ENCODE measurements around the gene PRKAG2.

Gene PRKAG2

GRCh38 chr7:151793991-151794507 is 82.9 kb downstream of the PRKAG2 start:
- H3K9me3 ChIP-seq (replicated peaks in 1 of 11), result no peaks in the 10 kb centered on the region
- H3K4me2 ChIP-seq, result peak overlapping the region in 5 of 11 experiments; percentile 3 to 81 (median 70); a peak in 9 of 22 replicates
- H4K20me1 ChIP-seq, result peaks cover 0 to 13% (median 0%) of the 10 kb centered on the region in 11 experiments; a peak in 1 of 22 replicates
- no peak overlapping the region for H3K9ac ChIP-seq
- no peak overlapping the region for H3K4me3 ChIP-seq
- no peaks in the 10 kb centered on the region for H3K36me3 ChIP-seq
- peak overlapping the region in 3 of 11 experiments; percentile 14 to 41 (median 25); a peak in 5 of 22 replicates for H3K27ac ChIP-seq
- TF ChIP-seq Cebpa-rat (IDR thresholded peaks at IDR 0.05), result no peak
- peaks cover 0 to 73% (median 14%) of the 10 kb centered on the region in 10 experiments; a peak in 11 of 20 replicates for H3K4me1 ChIP-seq
- H3K27me3 ChIP-seq, result no peaks in the 10 kb centered on the region

GRCh38 chr7:151793531-151793951 is 83.4 kb downstream of the PRKAG2 start:
- peak overlapping the region in 5 of 11 experiments; percentile 3 to 81 (median 70); a peak in 8 of 22 replicates for H3K4me2 ChIP-seq
- H4K20me1 ChIP-seq, result peaks cover 0 to 13% (median 0%) of the 10 kb centered on the region in 11 experiments; a peak in 1 of 22 replicates
- H3K9ac ChIP-seq, result no peak overlapping the region
- H3K36me3 ChIP-seq, result no peaks in the 10 kb centered on the region
- H3K27me3 ChIP-seq, result no peaks in the 10 kb centered on the region
- H3K4me3 ChIP-seq, result no peak overlapping the region
- H3K27ac ChIP-seq, result peak overlapping the region in 2 of 11 experiments; percentile 25 to 41; a peak in 4 of 22 replicates
- no peaks in the 10 kb centered on the region for H3K9me3 ChIP-seq (replicated peaks in 1 of 11)
- H3K4me1 ChIP-seq, result peaks cover 0 to 68% (median 14%) of the 10 kb centered on the region in 10 experiments; a peak in 11 of 20 replicates
- peak in 2 of 11 experiments; percentile 20 to 39; a peak in 2 of 22 replicates for TF ChIP-seq Cebpa-rat (IDR thresholded peaks at IDR 0.05)

GRCh38 chr7:151792636-151793035 is 84.3 kb downstream of the PRKAG2 start:
- Histone ChIP-seq H3K4me3 (no peak overlapping the region), H4K20me1 (peaks cover 0 to 13% (median 0%) of the 10 kb centered on the region in 11 experiments; a peak in 1 of 22 replicates), H3K9me3 (replicated peaks in 1 of 11) (no peaks in the 10 kb centered on the region), H3K4me2 (no peak overlapping the region), H3K36me3 (no peaks in the 10 kb centered on the region), H3K4me1 (peaks cover 0 to 59% (median 11%) of the 10 kb centered on the region in 10 experiments; a peak in 11 of 20 replicates), H3K27me3 (no peaks in the 10 kb centered on the region), H3K9ac (no peak overlapping the region), H3K27ac (no peak overlapping the region)
- no peak for TF ChIP-seq Cebpa-rat (IDR thresholded peaks at IDR 0.05)

GRCh38 chr7:151792086-151792485 is 84.8 kb downstream of the PRKAG2 start:
- TF ChIP-seq Cebpa-rat (IDR thresholded peaks at IDR 0.05), result no peak
- Histone ChIP-seq H3K4me3 (no peak overlapping the region), H3K4me1 (peaks cover 0 to 54% (median 10%) of the 10 kb centered on the region in 10 experiments; a peak in 10 of 20 replicates), H3K9ac (no peak overlapping the region), H3K27me3 (no peaks in the 10 kb centered on the region), H3K27ac (no peak overlapping the region), H3K4me2 (no peak overlapping the region), H3K36me3 (no peaks in the 10 kb centered on the region), H3K9me3 (replicated peaks in 1 of 11) (no peaks in the 10 kb centered on the region), H4K20me1 (peaks cover 0 to 13% (median 0%) of the 10 kb centered on the region in 11 experiments; a peak in 1 of 22 replicates)

GRCh38 chr7:151790830-151791620 is 85.9 kb downstream of the PRKAG2 start:
- Histone ChIP-seq H3K4me3 (no peak overlapping the region), H3K27ac (no peak overlapping the region), H3K4me1 (peaks cover 0 to 54% (median 17%) of the 10 kb centered on the region in 10 experiments; a peak in 12 of 20 replicates), H3K27me3 (no peaks in the 10 kb centered on the region), H3K36me3 (no peaks in the 10 kb centered on the region), H4K20me1 (peaks cover 0 to 13% (median 0%) of the 10 kb centered on the region in 11 experiments; a peak in 1 of 22 replicates), H3K9me3 (replicated peaks in 1 of 11) (no peaks in the 10 kb centered on the region), H3K9ac (no peak overlapping the region; a peak in 1 of 22 replicates), H3K4me2 (peak overlapping the region in 2 of 11 experiments; percentile 24 to 47; a peak in 3 of 22 replicates)
- no peak for TF ChIP-seq Cebpa-rat (IDR thresholded peaks at IDR 0.05)

- no peak overlapping the region for H3K9ac ChIP-seq
- no peak overlapping the region for H3K4me3 ChIP-seq
- TF ChIP-seq Cebpa-rat (IDR thresholded peaks at IDR 0.05), result no peak
- H3K27ac ChIP-seq, result no peak overlapping the region
- H3K36me3 ChIP-seq, result no peaks in the 10 kb centered on the region
- H3K4me2 ChIP-seq, result no peak overlapping the region
- H4K20me1 ChIP-seq, result peaks cover 0 to 13% (median 0%) of the 10 kb centered on the region in 11 experiments; a peak in 1 of 22 replicates
- H3K9me3 ChIP-seq (replicated peaks in 1 of 11), result no peaks in the 10 kb centered on the region
- H3K4me1 ChIP-seq, result peaks cover 0 to 48% (median 17%) of the 10 kb centered on the region in 10 experiments; a peak in 12 of 20 replicates
- H3K27me3 ChIP-seq, result no peaks in the 10 kb centered on the region
Measured at GRCh38 chr7:151790095-151790829, 86.7 kb downstream of the PRKAG2 start.

- Histone ChIP-seq H4K20me1 (peaks cover 0 to 7% (median 0%) of the 10 kb centered on the region in 11 experiments; a peak in 1 of 22 replicates), H3K4me3 (no peak overlapping the region), H3K9me3 (replicated peaks in 1 of 11) (no peaks in the 10 kb centered on the region), H3K27ac (no peak overlapping the region), H3K4me2 (no peak overlapping the region), H3K4me1 (peaks cover 0 to 40% (median 15%) of the 10 kb centered on the region in 10 experiments; a peak in 12 of 20 replicates), H3K9ac (no peak overlapping the region), H3K27me3 (no peaks in the 10 kb centered on the region), H3K36me3 (no peaks in the 10 kb centered on the region)
- TF ChIP-seq Cebpa-rat (IDR thresholded peaks at IDR 0.05), result no peak
Measured at GRCh38 chr7:151789380-151789947, 87.5 kb downstream of the PRKAG2 start.

- Histone ChIP-seq H3K9ac (no peak overlapping the region), H3K4me2 (peak overlapping the region in 6 of 11 experiments; percentile 6 to 58 (median 25); a peak in 5 of 22 replicates), H4K20me1 (no peaks in the 10 kb centered on the region; a peak in 1 of 22 replicates), H3K9me3 (replicated peaks in 1 of 11) (peaks cover 0 to 8% (median 0%) of the 10 kb centered on the region in 11 experiments; a peak in 3 of 22 replicates), H3K27me3 (no peaks in the 10 kb centered on the region), H3K27ac (no peak overlapping the region), H3K36me3 (no peaks in the 10 kb centered on the region), H3K4me3 (no peak overlapping the region), H3K4me1 (peaks cover 4 to 30% (median 13%) of the 10 kb centered on the region in 10 experiments; a peak in 16 of 20 replicates)
- no peak for TF ChIP-seq Cebpa-rat (IDR thresholded peaks at IDR 0.05)
Measured at GRCh38 chr7:151787348-151787747, 89.6 kb downstream of the PRKAG2 start.

All from BLaER1 treated with 17β-estradiol and CSF1 and Interleukin-3, amounts not matched to agents 10 nM and 100 nM (cell line).